ENCODE data around the gene CYYR1. TPM values are rescaled to one million over a fixed set of nuclear protein-coding genes. Genes with fewer than 3 reads are reported as not detected.
A peak's percentile ranks its signal among the peaks of the same experiment; 100 is the strongest.

Gene CYYR1
- total RNA-seq, 1 donor from 2014 or later: 40.7 TPM

DNA sequence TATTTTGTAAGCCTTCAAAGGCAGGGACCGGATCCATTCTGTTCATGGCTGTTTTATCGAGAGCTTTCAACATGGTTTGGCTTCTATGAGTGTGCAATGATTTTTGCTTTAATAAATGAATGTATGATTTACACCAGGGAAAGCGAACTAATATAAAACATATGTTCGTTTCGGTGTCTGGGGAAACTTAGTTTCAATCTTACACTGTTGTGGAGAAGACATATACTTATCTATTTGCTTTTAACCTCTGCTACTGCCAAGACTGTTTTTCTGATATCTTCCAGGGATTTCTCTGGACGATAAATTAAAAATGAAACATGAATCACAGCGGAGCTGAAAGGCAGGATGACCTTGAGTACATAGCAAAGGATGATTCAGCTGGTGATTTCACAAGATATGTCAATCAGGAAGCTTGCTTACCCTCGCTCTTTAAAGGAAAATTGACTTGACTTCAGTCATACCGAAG lies 14.7 kb upstream of the CYYR1 start:
- DNase-seq: no peak
- Mint-ChIP-seq H3K4me3 (ENCODE audit: unreplicated experiment) (no peak overlapping the region), H3K9me3 (ENCODE audit: unreplicated experiment) (no peaks in the 10 kb centered on the region), H3K27ac (ENCODE audit: unreplicated experiment) (no peak overlapping the region), H3K36me3 (ENCODE audit: unreplicated experiment) (peaks cover 15% of the 10 kb centered on the region), H3K27me3 (ENCODE audit: unreplicated experiment) (peaks cover 2% of the 10 kb centered on the region), H3K4me1 (ENCODE audit: low read depth, unreplicated experiment) (peaks cover 2% of the 10 kb centered on the region)
- TF ChIP-seq, protein P1, sequence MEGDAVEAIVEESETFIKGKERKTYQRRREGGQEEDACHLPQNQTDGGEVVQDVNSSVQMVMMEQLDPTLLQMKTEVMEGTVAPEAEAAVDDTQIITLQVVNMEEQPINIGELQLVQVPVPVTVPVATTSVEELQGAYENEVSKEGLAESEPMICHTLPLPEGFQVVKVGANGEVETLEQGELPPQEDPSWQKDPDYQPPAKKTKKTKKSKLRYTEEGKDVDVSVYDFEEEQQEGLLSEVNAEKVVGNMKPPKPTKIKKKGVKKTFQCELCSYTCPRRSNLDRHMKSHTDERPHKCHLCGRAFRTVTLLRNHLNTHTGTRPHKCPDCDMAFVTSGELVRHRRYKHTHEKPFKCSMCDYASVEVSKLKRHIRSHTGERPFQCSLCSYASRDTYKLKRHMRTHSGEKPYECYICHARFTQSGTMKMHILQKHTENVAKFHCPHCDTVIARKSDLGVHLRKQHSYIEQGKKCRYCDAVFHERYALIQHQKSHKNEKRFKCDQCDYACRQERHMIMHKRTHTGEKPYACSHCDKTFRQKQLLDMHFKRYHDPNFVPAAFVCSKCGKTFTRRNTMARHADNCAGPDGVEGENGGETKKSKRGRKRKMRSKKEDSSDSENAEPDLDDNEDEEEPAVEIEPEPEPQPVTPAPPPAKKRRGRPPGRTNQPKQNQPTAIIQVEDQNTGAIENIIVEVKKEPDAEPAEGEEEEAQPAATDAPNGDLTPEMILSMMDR (IDR thresholded peaks at IDR 0.05; ENCODE audit: partially characterized antibody, unreplicated experiment): no peak

DNA sequence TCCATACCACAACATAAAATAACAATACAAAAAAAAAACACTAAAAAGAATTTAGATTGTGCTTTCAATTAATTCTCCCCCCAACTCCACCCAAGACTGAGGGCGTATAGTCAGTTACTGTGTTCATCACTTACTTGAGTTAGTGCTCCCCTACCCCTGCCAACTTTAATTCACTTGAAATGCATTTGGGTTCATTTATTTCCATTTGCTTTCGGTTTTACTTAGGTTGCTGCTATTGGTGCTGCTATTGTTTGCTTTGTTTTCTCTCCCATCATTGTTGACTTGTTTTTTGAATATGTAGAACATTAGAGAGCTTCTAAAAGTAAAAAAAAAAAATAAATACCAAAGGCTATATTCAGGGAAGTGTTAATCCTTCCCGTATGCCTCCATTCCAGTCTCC lies 10.7 kb upstream of the CYYR1 start:
- no peak for DNase-seq
- peaks cover 2% of the 10 kb centered on the region for H3K27me3 Mint-ChIP-seq (ENCODE audit: unreplicated experiment)
- H3K9me3 Mint-ChIP-seq (ENCODE audit: unreplicated experiment): peaks cover 10% of the 10 kb centered on the region
- H3K36me3 Mint-ChIP-seq (ENCODE audit: unreplicated experiment): peaks cover 19% of the 10 kb centered on the region
- H3K27ac Mint-ChIP-seq (ENCODE audit: unreplicated experiment): no peak overlapping the region
- H3K4me1 Mint-ChIP-seq (ENCODE audit: low read depth, unreplicated experiment): peaks cover 6% of the 10 kb centered on the region
- H3K4me3 Mint-ChIP-seq (ENCODE audit: unreplicated experiment): no peak overlapping the region
- TF ChIP-seq, protein P1 (IDR thresholded peaks at IDR 0.05; ENCODE audit: partially characterized antibody, unreplicated experiment): no peak

DNA sequence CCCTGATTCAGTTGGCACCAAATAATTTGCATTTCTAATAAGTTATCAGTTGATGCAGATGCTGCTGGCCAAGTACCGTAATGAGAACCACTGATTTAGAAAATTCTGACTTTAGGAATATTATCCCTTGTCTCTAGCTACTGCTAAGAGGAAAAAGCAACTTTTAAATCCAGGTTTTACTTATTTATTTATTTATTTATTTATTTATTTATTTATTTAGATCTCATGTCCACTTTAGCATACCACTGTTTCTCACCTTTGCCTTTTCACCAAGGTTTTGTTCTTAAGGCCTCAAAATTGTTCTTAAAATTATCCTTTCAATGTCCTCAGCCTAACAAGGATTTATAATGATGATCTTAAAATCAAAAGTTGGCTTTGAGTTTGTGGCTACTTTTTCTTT lies 8.7 kb upstream of the CYYR1 start:
- Mint-ChIP-seq H3K9me3 (ENCODE audit: unreplicated experiment) (peaks cover 15% of the 10 kb centered on the region), H3K4me1 (ENCODE audit: low read depth, unreplicated experiment) (peaks cover 4% of the 10 kb centered on the region), H3K27me3 (ENCODE audit: unreplicated experiment) (peaks cover 2% of the 10 kb centered on the region), H3K36me3 (ENCODE audit: unreplicated experiment) (peaks cover 31% of the 10 kb centered on the region), H3K4me3 (ENCODE audit: unreplicated experiment) (no peak overlapping the region), H3K27ac (ENCODE audit: unreplicated experiment) (no peak overlapping the region)
- TF ChIP-seq, protein P1 (IDR thresholded peaks at IDR 0.05; ENCODE audit: partially characterized antibody, unreplicated experiment): no peak
- DNase-seq: no peak

DNA sequence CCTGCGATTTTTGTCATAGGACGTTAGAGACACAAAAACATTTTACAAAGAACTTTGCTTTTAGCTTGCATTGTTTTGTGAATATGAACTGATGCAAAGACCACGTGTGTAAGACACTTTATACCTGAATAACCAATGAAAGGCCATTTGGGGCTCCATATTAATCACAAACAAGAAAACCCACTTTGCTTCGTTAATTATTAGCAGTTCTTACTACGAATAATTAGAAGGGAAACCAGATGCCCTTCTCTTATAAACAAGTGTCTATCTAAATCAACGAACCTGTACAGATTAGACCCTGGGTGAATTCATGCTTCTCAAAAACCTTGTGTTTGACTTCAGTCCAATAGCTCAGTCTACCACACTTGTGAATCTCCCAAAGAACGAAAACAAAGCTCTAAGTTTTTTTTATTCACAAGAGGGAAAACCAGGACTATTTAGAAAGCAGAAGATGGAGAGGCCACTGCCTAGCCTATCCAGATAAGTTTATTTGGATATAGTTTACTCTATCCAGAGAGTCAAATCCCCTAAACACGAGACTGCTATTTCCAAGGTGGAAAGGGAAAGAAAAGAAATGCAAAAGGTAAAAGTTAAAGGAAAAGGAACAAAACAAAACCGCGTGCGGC lies 897 bp downstream of the CYYR1 start:
- DNase-seq: no peak
- H3K36me3 Mint-ChIP-seq (ENCODE audit: unreplicated experiment): peaks cover 15% of the 10 kb centered on the region
- TF ChIP-seq, protein P1 (IDR thresholded peaks at IDR 0.05; ENCODE audit: partially characterized antibody, unreplicated experiment): no peak
- peak overlapping the region; percentile 95 for H3K27ac Mint-ChIP-seq (ENCODE audit: unreplicated experiment)
- peaks cover 18% of the 10 kb centered on the region for H3K9me3 Mint-ChIP-seq (ENCODE audit: unreplicated experiment)
- H3K4me3 Mint-ChIP-seq (ENCODE audit: unreplicated experiment): peak overlapping the region; percentile 100
- peaks cover 15% of the 10 kb centered on the region for H3K27me3 Mint-ChIP-seq (ENCODE audit: unreplicated experiment)
- H3K4me1 Mint-ChIP-seq (ENCODE audit: low read depth, unreplicated experiment): peaks cover 23% of the 10 kb centered on the region

DNA sequence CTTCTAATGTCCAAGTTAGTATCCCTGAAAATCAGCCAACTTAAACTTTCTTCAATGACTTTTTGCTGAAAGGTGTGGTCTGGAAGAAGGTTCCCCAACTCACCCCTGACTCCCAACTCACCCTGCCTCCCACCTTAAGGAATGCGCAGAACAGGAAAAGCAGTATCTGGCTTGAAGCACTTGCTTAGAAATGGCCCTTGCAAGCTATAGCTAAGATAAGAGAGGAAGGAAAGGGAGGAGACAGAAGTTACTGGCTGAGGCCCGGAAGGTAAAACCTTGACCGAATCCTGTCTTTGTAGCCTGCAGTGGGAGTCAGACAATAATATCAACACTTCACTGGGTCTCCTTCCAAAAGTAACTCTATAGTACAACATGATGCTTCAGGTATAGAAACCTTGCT lies 2.9 kb downstream of the CYYR1 start:
- Mint-ChIP-seq H3K9me3 (ENCODE audit: unreplicated experiment) (peaks cover 14% of the 10 kb centered on the region), H3K36me3 (ENCODE audit: unreplicated experiment) (peaks cover 10% of the 10 kb centered on the region), H3K27ac (ENCODE audit: unreplicated experiment) (peak overlapping the region; percentile 70), H3K27me3 (ENCODE audit: unreplicated experiment) (peaks cover 11% of the 10 kb centered on the region), H3K4me3 (ENCODE audit: unreplicated experiment) (peak overlapping the region; percentile 95), H3K4me1 (ENCODE audit: low read depth, unreplicated experiment) (peaks cover 33% of the 10 kb centered on the region)
- TF ChIP-seq, protein P1 (IDR thresholded peaks at IDR 0.05; ENCODE audit: partially characterized antibody, unreplicated experiment): no peak
- no peak for DNase-seq
